H1 (cell line): ENCODE data around the gene C2CD4C. TPM values are rescaled to one million over a fixed set of nuclear protein-coding genes. Genes with fewer than 3 reads are reported as not detected.

Experiments used
- RFX5 ChIP-seq: IDR thresholded peaks from 2 replicates; pipeline ENCODE4 v1.6.1; 2011; ENCODE audit warnings: low read depth, low read length, improper control_type of control experiment, borderline replicate concordance
- polyA plus RNA-seq, 7 experiments: library from polyadenylated mRNA; depleted of rRNA in 3 of 7; stranded (reverse) in 5 of 7; unstranded in 2 of 7; fragments of >200 nt in 5 of 7; fragments of 200-250 nt in 2 of 7; gene quantifications; 1 replicate in 5 of 7; 2 replicates in 1 of 7; 4 replicates in 1 of 7; pipeline versions ENCODE4 v1.2.1 to v1.2.3, GENCODE V29; 2011 to 2013; ENCODE audit warnings: missing spikeins in 2 of 7, mixed read lengths in 2 of 7
- total RNA-seq: library from RNA; stranded (reverse); fragmentation: NEBNext Ultra II Directional; extraction: Animal tissue kit (Norgen Biotek cat#: 25700); gene quantifications from 2 replicates; pipeline ENCODE4 v1.2.1, GENCODE V29; 2021
- TF ChIP-seq, protein P1 (sequence below), 3 experiments: IDR thresholded peaks; 1 replicate in 2 of 3; 2 replicates in 1 of 3; pipeline versions ENCODE4 v1.5.1 to v1.6.1; 2011; ENCODE audit warnings: low read length in 3 of 3, mild to moderate bottlenecking in 3 of 3, inconsistent platforms in 2 of 3, low read depth in 1 of 3, moderate library complexity in 1 of 3; ENCODE audit not compliant: insufficient read depth in 1 of 3; ENCODE audit errors: control extremely low read depth in 1 of 3

The C2CD4C gene
- total and polyA plus RNA-seq, 2 of the 8 experiments (the other 6 are each of a cell fraction or from before 2014, with no cell fraction given), result 3.8 to 6.3 TPM

DNA sequence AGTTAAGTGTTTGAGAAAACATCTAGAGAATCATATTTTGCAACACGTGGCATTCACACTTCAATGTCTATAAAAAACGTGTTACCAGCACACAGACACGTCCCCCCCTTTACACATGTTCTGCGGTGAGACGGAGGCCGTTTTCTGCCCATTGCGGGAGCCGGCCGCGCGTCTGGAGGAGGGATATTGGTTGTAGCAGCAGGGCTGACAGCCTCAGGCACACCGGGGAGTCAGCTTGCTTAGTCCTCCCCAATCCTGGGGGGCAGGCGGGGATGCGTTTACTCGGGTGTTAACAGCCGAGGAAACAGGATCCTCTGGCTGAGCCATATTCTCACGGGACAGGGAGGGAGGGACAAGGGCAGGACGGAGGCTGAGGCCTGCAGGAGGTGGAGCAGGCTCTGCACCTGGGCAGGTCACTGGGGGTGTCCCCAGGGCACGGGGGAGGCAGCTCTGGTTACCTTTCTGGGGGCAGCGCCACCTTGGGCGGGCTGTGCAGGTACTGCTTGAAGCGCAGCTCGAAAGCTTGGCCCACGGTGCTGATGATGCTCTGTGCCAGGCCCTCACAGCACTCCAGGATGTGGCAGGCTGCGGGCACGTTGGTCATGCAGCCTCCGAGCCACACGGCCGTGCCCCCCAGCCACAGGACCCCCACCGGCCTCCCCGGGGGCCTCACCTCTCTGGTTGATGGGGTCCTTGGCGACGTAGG, 26.9 kb upstream of the C2CD4C start (continued):
- TF ChIP-seq, protein P1, sequence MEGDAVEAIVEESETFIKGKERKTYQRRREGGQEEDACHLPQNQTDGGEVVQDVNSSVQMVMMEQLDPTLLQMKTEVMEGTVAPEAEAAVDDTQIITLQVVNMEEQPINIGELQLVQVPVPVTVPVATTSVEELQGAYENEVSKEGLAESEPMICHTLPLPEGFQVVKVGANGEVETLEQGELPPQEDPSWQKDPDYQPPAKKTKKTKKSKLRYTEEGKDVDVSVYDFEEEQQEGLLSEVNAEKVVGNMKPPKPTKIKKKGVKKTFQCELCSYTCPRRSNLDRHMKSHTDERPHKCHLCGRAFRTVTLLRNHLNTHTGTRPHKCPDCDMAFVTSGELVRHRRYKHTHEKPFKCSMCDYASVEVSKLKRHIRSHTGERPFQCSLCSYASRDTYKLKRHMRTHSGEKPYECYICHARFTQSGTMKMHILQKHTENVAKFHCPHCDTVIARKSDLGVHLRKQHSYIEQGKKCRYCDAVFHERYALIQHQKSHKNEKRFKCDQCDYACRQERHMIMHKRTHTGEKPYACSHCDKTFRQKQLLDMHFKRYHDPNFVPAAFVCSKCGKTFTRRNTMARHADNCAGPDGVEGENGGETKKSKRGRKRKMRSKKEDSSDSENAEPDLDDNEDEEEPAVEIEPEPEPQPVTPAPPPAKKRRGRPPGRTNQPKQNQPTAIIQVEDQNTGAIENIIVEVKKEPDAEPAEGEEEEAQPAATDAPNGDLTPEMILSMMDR (IDR thresholded peaks at IDR 0.05; ENCODE audit: control extremely low read depth in 1 of 3, insufficient read depth in 1 of 3, low read depth in 1 of 3, low read length in 3 of 3), result no peak
- no peak for TF ChIP-seq RFX5
